ENCODE data around the gene BTNL2.

DNA sequence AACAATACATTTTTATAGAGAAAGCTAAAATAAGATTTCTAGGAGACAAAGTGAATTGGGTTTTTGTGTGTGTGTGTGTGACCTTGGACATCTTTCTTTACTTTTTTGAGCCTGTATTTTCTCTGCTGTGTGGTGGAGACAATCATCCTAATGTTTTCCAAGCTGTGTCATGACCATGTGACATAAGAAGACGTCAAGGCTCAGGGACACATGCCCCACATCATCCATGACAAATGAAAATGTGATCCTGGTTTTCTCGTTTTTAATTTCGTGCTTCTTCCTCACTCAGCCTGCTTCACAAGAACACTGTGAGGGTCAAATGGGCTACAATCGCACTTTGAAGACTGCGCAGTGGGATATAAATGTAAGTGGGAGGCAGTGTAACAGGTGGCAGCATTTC lies 3.9 kb upstream of the BTNL2 start:
- TF ChIP-seq, protein P1, sequence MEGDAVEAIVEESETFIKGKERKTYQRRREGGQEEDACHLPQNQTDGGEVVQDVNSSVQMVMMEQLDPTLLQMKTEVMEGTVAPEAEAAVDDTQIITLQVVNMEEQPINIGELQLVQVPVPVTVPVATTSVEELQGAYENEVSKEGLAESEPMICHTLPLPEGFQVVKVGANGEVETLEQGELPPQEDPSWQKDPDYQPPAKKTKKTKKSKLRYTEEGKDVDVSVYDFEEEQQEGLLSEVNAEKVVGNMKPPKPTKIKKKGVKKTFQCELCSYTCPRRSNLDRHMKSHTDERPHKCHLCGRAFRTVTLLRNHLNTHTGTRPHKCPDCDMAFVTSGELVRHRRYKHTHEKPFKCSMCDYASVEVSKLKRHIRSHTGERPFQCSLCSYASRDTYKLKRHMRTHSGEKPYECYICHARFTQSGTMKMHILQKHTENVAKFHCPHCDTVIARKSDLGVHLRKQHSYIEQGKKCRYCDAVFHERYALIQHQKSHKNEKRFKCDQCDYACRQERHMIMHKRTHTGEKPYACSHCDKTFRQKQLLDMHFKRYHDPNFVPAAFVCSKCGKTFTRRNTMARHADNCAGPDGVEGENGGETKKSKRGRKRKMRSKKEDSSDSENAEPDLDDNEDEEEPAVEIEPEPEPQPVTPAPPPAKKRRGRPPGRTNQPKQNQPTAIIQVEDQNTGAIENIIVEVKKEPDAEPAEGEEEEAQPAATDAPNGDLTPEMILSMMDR (conservative IDR thresholded peaks at IDR 0.05; ENCODE audit: low read length): no peak
- TF ChIP-seq EZH2phosphoT487 (IDR thresholded peaks at IDR 0.05; ENCODE audit: borderline replicate concordance): no peak

Data from Loucy (cell line).